ENCODE measurements around the gene CLIC5.

GRCh38 chr6:45951321-45952167, 64.1 kb downstream of the CLIC5 start:
- TF ChIP-seq POLR2A (IDR thresholded peaks at IDR 0.05): no peak
- TF ChIP-seq, protein P1, sequence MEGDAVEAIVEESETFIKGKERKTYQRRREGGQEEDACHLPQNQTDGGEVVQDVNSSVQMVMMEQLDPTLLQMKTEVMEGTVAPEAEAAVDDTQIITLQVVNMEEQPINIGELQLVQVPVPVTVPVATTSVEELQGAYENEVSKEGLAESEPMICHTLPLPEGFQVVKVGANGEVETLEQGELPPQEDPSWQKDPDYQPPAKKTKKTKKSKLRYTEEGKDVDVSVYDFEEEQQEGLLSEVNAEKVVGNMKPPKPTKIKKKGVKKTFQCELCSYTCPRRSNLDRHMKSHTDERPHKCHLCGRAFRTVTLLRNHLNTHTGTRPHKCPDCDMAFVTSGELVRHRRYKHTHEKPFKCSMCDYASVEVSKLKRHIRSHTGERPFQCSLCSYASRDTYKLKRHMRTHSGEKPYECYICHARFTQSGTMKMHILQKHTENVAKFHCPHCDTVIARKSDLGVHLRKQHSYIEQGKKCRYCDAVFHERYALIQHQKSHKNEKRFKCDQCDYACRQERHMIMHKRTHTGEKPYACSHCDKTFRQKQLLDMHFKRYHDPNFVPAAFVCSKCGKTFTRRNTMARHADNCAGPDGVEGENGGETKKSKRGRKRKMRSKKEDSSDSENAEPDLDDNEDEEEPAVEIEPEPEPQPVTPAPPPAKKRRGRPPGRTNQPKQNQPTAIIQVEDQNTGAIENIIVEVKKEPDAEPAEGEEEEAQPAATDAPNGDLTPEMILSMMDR (IDR thresholded peaks at IDR 0.05): no peak
